HL-60 (cell line): ENCODE data around the gene ORC3.

ENCODE experiments used
- DNase-seq, 2 experiments: peaks; one replicate each; pipeline ENCODE4 v3.0.0-alpha.2; 2010 to 2020; ENCODE audit warnings: low read depth in 1 of 2, low spot score in 1 of 2
- H3K27ac ChIP-seq: fragments of 250-450 bp; sonication (Bioruptor Pico); replicated peaks from 2 replicates; pipeline ENCODE4 v1.5.1; 2020; ENCODE audit warnings: mild to moderate bottlenecking, moderate library complexity
- H3K27me3 ChIP-seq: fragments of 250-450 bp; sonication (Bioruptor Pico); 2 replicates; pipeline ENCODE4 v1.5.1; 2021; ENCODE audit warnings: mild to moderate bottlenecking, moderate library complexity; ENCODE audit not compliant: insufficient read depth, poor library complexity, severe bottlenecking
- H3K4me3 ChIP-seq: replicated peaks from 2 replicates; pipeline ENCODE4 v1.5.1; 2011; ENCODE audit warnings: mild to moderate bottlenecking, control low read depth, low read length; ENCODE audit not compliant: insufficient read depth
- GABPA ChIP-seq: IDR thresholded peaks from 2 replicates; pipeline ENCODE4 v1.6.1; 2012; ENCODE audit warnings: low read depth
- POLR2AphosphoS5 ChIP-seq: IDR thresholded peaks from 2 replicates; pipeline ENCODE4 v1.6.1; 2012; ENCODE audit warnings: low read depth
- SPI1 ChIP-seq: IDR thresholded peaks from 2 replicates; pipeline ENCODE4 v1.6.1; 2012; ENCODE audit warnings: low read depth, mild to moderate bottlenecking, borderline replicate concordance
- TF ChIP-seq, protein P1 (sequence below): IDR thresholded peaks from 2 replicates; pipeline ENCODE4 v1.6.1; 2012; ENCODE audit warnings: low read depth; ENCODE audit not compliant: insufficient replicate concordance
- TF ChIP-seq, protein P2 (sequence below): IDR thresholded peaks from one replicate; pipeline ENCODE4 v1.5.1; 2011; ENCODE audit warnings: low read length, control low read depth, inconsistent platforms; ENCODE audit not compliant: insufficient read depth

Gene ORC3

GRCh38 chr6:87697581-87698546 is 107.9 kb downstream of the ORC3 start:
- peak overlapping the region; percentile 89 for H3K4me3 ChIP-seq
- H3K27me3 ChIP-seq: no peaks in the 10 kb centered on the region
- peak in 1 of 2 experiments; percentile 42 for DNase-seq
- TF ChIP-seq, protein P1, sequence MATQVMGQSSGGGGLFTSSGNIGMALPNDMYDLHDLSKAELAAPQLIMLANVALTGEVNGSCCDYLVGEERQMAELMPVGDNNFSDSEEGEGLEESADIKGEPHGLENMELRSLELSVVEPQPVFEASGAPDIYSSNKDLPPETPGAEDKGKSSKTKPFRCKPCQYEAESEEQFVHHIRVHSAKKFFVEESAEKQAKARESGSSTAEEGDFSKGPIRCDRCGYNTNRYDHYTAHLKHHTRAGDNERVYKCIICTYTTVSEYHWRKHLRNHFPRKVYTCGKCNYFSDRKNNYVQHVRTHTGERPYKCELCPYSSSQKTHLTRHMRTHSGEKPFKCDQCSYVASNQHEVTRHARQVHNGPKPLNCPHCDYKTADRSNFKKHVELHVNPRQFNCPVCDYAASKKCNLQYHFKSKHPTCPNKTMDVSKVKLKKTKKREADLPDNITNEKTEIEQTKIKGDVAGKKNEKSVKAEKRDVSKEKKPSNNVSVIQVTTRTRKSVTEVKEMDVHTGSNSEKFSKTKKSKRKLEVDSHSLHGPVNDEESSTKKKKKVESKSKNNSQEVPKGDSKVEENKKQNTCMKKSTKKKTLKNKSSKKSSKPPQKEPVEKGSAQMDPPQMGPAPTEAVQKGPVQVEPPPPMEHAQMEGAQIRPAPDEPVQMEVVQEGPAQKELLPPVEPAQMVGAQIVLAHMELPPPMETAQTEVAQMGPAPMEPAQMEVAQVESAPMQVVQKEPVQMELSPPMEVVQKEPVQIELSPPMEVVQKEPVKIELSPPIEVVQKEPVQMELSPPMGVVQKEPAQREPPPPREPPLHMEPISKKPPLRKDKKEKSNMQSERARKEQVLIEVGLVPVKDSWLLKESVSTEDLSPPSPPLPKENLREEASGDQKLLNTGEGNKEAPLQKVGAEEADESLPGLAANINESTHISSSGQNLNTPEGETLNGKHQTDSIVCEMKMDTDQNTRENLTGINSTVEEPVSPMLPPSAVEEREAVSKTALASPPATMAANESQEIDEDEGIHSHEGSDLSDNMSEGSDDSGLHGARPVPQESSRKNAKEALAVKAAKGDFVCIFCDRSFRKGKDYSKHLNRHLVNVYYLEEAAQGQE: no peak
- TF ChIP-seq SPI1 (no peak; the same call in 1 of the 2 replicates), GABPA (no peak)
- H3K27ac ChIP-seq: peak overlapping the region; percentile 4; the same call in 1 of the 2 replicates

- DNase-seq: no peak
- Histone ChIP-seq H3K27me3 (no peaks in the 10 kb centered on the region), H3K4me3 (peak overlapping the region; percentile 89), H3K27ac (peak overlapping the region; percentile 4)
- no peak for TF ChIP-seq POLR2AphosphoS5
Observed at GRCh38 chr6:87698547-87699006, 108.6 kb downstream of the ORC3 start.

DNA sequence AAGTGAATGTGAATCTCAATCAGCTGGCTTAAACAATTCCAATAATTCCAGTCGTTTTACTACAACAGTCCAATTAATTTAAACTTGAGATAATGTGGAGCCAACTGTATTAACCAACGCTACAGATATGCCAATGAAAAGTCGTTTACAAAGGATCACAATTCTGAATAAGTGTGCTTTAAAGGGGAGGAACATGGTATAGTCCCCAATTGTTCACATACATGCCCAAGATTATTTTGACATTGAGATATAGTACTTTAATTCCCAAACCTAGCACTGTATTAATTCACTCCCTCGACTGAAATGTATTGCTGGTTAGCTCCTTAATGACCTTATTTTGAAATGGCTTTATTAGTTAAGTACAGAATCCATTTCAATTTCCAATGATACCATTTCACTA is 109.6 kb downstream of the ORC3 start:
- TF ChIP-seq POLR2AphosphoS5: no peak
- TF ChIP-seq, protein P1: no peak
- no peak for TF ChIP-seq SPI1
- TF ChIP-seq, protein P2, sequence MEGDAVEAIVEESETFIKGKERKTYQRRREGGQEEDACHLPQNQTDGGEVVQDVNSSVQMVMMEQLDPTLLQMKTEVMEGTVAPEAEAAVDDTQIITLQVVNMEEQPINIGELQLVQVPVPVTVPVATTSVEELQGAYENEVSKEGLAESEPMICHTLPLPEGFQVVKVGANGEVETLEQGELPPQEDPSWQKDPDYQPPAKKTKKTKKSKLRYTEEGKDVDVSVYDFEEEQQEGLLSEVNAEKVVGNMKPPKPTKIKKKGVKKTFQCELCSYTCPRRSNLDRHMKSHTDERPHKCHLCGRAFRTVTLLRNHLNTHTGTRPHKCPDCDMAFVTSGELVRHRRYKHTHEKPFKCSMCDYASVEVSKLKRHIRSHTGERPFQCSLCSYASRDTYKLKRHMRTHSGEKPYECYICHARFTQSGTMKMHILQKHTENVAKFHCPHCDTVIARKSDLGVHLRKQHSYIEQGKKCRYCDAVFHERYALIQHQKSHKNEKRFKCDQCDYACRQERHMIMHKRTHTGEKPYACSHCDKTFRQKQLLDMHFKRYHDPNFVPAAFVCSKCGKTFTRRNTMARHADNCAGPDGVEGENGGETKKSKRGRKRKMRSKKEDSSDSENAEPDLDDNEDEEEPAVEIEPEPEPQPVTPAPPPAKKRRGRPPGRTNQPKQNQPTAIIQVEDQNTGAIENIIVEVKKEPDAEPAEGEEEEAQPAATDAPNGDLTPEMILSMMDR: no peak
- no peak for TF ChIP-seq GABPA
- Histone ChIP-seq H3K27ac (peak overlapping the region; percentile 4; the same call in 1 of the 2 replicates), H3K27me3 (no peaks in the 10 kb centered on the region), H3K4me3 (peak overlapping the region; percentile 89)
- DNase-seq: no peak

DNA sequence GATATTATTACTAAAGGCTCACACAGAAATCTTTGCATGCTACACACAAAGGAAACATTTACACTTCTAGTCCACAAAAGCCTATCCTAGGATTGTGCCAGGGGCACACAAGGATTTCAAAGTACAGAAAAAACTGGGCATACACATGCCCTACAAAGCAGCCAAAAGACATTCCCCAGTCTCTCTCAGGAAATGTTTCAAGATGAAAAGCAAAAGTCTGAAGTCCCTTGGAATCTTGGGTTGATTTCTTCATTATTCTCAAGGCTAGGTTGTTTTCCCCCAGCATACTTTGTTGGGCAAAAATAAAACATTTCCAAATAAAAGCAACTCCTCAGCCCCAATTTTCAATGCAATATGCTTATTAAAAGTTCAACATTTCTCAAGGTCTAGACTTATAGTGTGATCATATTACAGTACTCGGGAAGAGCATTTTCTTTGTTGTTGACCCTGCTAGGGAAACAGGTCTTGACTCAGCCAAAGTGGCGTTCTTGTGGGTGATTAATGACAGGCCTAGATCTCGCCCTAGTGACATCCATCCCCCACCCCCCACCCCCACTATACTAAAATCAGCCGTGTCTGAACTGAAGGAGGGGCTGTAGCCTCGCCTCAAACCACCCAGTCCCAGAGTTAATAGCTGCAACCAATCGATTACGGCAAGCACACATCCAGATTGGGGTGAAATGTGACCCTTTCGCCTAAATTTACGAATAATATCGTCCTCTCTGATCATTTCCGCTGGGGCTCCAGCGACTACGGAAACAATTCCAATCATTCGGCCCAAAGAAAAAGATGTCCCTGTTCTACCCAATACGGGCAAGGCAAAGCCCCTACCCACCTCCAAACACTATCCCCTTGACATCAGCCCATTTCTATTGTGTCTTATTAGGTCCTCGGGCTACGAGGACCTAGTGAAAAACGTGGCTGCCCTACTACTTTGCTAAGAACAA is 110.7 kb downstream of the ORC3 start:
- H3K4me3 ChIP-seq: peak overlapping the region; percentile 89
- peak overlapping the region; percentile 91 for H3K27ac ChIP-seq

More for the DNA sequence above, 110.7 kb downstream of the ORC3 start:
- no peaks in the 10 kb centered on the region for H3K27me3 ChIP-seq
- peak; percentile 27 to 61 for DNase-seq
- TF ChIP-seq, protein P1: no peak
- no peak for TF ChIP-seq POLR2AphosphoS5
- TF ChIP-seq SPI1: no peak
- TF ChIP-seq, protein P2: no peak
- no peak for TF ChIP-seq GABPA
